GM21423 (cell line): ENCODE data around the gene PDE1C.

Source experiments
- ATAC-seq: cut with Tn5 transposase; IDR thresholded peaks from one replicate; pipeline ENCODE4 v1.9.1; 2021; ENCODE audit warnings: mild to moderate bottlenecking, moderate library complexity; ENCODE audit not compliant: unreplicated experiment

Gene PDE1C

GRCh38 chr7:32075612-32076011 lies 5.4 kb upstream of the PDE1C start:
- ATAC-seq = no peak

- no peak for ATAC-seq
Measured at GRCh38 chr7:32074787-32075585, 4.8 kb upstream of the PDE1C start.

DNA sequence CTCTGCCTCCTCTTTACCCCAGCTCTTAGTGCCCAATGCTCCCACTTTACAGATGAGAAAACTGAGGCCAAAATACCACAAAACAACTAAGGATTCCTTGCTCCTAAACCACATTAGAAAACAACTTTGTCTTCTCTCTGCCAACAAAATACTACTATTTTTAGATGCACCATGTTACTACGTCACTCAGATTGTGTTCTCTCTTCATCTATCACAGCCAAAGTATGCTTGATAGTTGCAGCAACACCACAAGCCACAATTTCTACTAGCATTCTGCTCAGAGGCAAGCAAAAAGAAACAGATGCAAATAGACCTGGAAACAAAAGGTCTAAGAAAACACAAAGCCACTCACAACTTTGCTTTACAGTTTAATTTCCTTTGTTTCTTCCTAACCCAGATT lies 3.3 kb upstream of the PDE1C start:
- ATAC-seq = no peak

DNA sequence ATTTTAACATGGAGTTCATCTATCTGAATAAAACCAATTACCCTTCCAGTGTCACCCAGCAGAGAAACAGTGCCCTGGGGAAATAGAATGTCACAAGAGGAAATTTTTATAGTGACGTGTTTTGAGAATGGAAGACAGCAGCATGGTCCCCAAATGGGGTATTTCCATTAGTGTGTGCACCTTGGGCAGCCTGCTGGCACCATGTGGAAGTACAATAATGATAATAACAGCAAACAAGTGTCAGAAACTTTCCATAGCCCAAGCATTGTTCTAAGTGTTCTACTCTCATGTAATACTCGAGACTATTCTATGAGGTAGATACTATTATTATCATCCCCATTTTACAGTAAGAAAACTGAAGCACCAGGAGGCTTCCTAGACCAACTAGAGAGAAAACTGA lies 2.2 kb upstream of the PDE1C start:
- ATAC-seq = no peak

- ATAC-seq = no peak
Measured at GRCh38 chr7:32071466-32072091, 1.4 kb upstream of the PDE1C start.

GRCh38 chr7:32070051-32070405 lies 179 bp downstream of the PDE1C start:
- ATAC-seq = no peak

GRCh38 chr7:32069116-32069650 lies 1.0 kb downstream of the PDE1C start:
- ATAC-seq = no peak

GRCh38 chr7:32068411-32069101 lies 1.7 kb downstream of the PDE1C start:
- ATAC-seq = no peak

DNA sequence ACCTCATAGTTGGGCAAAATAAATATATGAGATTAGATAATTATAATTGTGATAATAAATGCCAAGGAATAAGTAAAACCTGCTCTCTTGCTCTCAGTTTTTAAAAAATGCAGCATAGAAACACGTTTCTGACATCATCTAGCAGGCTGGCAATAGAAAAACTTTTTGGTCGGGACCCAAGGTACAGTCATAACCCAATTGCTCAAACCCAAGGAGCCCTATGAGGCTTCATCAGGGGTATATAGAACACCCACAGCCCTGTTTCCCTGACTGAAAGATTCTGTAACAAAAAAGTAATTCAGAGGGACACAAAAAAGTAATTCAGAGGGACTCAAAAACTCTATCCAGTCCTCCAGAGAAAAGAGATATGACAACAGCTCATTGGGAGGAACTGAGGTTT lies 3.8 kb downstream of the PDE1C start:
- ATAC-seq = no peak

DNA sequence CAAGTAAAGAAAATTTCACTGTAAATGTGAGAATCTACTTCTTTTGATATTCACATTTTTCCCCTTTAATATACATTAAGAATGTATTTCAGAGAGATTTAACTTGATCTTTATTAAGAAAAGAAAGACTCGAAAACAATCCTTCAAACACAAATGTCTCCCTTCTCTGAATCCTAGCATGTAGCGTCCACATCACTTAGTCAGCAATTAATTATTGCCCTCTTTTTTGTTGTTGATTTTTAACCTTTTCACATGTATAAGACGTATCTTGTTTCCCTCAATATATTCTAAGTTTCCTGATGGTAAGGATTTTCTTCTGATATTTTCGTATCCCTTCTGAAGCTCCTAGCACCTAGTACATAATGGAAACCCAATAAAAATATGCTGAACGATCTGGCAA lies 6.6 kb downstream of the PDE1C start:
- ATAC-seq = no peak

DNA sequence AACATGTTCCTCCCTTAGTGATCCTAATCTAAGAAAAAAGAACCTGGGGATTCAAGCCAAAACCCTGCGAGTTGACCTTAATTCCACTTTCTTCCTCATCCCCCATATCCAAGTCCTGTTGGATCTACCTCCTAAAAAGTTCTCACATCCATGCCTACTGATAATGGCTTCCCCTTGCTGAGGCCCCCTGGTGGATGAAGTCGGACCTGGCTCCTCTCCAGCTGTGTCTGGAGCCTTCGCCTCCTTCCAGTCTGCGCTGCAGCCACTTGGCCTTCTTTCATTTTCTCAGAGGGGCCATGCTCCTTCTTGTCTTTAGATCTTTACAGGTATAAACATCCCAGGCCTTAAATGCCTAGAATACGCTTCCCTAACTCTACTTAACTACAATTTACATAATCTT lies 8.1 kb downstream of the PDE1C start:
- ATAC-seq = no peak

DNA sequence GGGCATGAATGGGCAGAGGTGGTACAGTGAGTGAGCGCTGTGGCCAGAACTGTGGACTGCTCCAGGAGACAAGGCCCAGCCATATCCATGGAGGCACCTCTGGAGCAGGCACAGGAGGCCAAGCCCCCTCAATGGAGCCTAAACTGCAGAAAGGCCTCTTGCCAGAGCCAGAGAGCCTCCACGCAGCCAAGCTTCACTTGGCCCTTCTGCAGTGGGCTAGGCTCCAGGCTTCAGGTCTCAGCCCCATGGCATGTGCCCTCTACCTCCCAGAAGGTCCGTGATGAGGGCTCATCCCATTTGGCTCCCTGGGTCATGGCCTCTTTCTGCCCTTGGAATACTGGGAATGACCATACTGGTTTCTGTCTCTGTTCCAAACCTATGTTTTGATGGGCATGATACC lies 8.9 kb downstream of the PDE1C start:
- no peak for ATAC-seq

GRCh38 chr7:32059289-32060011 lies 10.8 kb downstream of the PDE1C start:
- ATAC-seq = no peak

DNA sequence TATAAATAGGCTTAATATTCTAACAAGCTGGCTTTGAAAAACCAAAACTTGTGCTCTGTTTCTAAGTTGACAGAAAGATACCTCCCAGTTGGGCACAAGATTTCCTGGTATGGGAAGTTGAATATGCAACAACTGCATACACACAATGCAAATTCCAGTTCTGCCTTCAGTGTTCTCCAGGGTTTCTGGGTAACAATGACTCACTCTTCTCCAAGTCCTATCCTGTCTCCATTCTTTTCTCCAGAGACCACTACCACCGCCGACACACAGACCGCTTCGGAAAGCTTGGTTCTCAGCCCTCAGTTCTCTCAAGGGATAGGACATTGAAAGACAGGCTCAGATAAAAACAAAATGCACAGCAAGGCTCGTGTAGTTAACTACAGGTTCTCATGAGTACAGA lies 12.2 kb downstream of the PDE1C start:
- no peak for ATAC-seq

- ATAC-seq = no peak
Measured at GRCh38 chr7:32056767-32057166, 13.4 kb downstream of the PDE1C start.

DNA sequence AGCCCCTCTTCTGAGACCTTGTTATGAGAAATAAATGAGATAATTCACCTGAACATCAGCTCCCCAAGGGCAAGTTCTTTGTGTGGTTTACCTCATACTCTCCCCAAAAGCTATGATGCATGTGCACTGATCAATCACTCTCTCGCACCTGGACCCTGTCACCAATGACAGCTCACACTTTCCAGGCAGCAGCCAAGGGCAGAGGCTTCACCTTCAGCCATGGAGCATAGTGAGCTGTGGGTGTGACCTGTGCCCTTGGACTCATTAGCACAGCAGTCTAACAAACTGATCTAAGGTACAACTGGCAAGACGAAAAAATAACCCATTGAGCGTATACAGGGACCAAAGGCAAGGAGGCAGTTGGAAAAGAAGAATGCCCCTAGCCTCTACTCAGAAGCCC lies 17.0 kb downstream of the PDE1C start:
- ATAC-seq = no peak

- no peak for ATAC-seq
Measured at GRCh38 chr7:32051128-32051527, 19.1 kb downstream of the PDE1C start.

- ATAC-seq = no peak
Measured at GRCh38 chr7:32049599-32049998, 20.6 kb downstream of the PDE1C start.

DNA sequence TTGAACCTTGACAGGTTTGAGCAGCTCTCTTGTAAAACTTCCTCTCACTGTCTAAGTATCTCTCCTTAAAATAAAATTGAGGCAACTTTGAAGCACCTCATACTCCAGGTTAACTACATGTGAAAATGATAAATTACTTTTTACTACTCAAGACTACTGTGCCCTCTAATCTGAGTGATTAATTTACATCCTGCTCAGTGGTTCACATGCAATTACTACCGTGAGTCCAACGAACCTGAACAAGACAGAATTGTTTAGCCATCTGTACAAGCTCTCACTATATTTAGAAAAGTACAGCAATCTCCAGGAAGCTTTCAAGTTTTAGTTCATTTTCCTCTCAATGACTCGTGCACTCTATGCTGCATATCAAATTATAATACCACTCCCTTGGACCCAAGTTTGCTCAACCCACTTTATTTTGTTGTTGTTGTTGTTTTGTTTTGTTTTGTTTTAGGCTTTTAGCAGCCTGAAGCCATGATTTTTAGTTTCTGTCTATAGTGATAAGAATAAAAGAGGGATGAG lies 21.2 kb downstream of the PDE1C start:
- peak; percentile 77 for ATAC-seq

GRCh38 chr7:32047801-32048200 lies 22.4 kb downstream of the PDE1C start:
- no peak for ATAC-seq

- peak; percentile 42 for ATAC-seq
Measured at GRCh38 chr7:32047075-32047474, 23.1 kb downstream of the PDE1C start.
